ENCODE results near the gene NRXN3.

Gene NRXN3

GRCh38 chr14:78335531-78335930 is 165.4 kb downstream of the NRXN3 start:
- Mint-ChIP-seq H3K4me3 (no peak overlapping the region), H3K27ac (no peak overlapping the region), H3K9me3 (no peaks in the 10 kb centered on the region), H3K27me3 (ENCODE audit: low read depth) (no peaks in the 10 kb centered on the region), H3K4me1 (ENCODE audit: low read depth) (no peaks in the 10 kb centered on the region), H3K36me3 (ENCODE audit: low read depth) (no peaks in the 10 kb centered on the region)
- DNase-seq (ENCODE audit: low spot score): no peak

GRCh38 chr14:78340250-78340649 is 170.1 kb downstream of the NRXN3 start:
- no peaks in the 10 kb centered on the region for H3K27me3 Mint-ChIP-seq (ENCODE audit: low read depth)
- no peak overlapping the region for H3K27ac Mint-ChIP-seq
- H3K4me1 Mint-ChIP-seq (ENCODE audit: low read depth): no peaks in the 10 kb centered on the region
- DNase-seq (ENCODE audit: low spot score): no peak
- H3K9me3 Mint-ChIP-seq: no peaks in the 10 kb centered on the region
- H3K4me3 Mint-ChIP-seq: no peak overlapping the region
- H3K36me3 Mint-ChIP-seq (ENCODE audit: low read depth): no peaks in the 10 kb centered on the region

- no peak for DNase-seq (ENCODE audit: low spot score)
- no peaks in the 10 kb centered on the region for H3K4me1 Mint-ChIP-seq (ENCODE audit: low read depth)
These were observed 171.7 kb downstream of the NRXN3 start for GRCh38 chr14:78341827-78342389.

GRCh38 chr14:78342879-78343278 is 172.7 kb downstream of the NRXN3 start:
- H3K36me3 Mint-ChIP-seq (ENCODE audit: low read depth): no peaks in the 10 kb centered on the region
- no peak overlapping the region for H3K4me3 Mint-ChIP-seq
- no peak for DNase-seq (ENCODE audit: low spot score)
- no peaks in the 10 kb centered on the region for H3K27me3 Mint-ChIP-seq (ENCODE audit: low read depth)
- no peaks in the 10 kb centered on the region for H3K4me1 Mint-ChIP-seq (ENCODE audit: low read depth)
- H3K9me3 Mint-ChIP-seq: no peaks in the 10 kb centered on the region
- H3K27ac Mint-ChIP-seq: no peak overlapping the region

More at GRCh38 chr14:78341827-78342389, 171.7 kb downstream of the NRXN3 start:
- no peaks in the 10 kb centered on the region for H3K36me3 Mint-ChIP-seq (ENCODE audit: low read depth)
- H3K9me3 Mint-ChIP-seq: no peaks in the 10 kb centered on the region
- no peak overlapping the region for H3K27ac Mint-ChIP-seq
- no peak overlapping the region for H3K4me3 Mint-ChIP-seq
- H3K27me3 Mint-ChIP-seq (ENCODE audit: low read depth): no peaks in the 10 kb centered on the region

GRCh38 chr14:78344290-78344689 is 174.1 kb downstream of the NRXN3 start:
- no peak for DNase-seq (ENCODE audit: low spot score)
- no peaks in the 10 kb centered on the region for H3K36me3 Mint-ChIP-seq (ENCODE audit: low read depth)
- H3K27me3 Mint-ChIP-seq (ENCODE audit: low read depth): no peaks in the 10 kb centered on the region
- no peaks in the 10 kb centered on the region for H3K9me3 Mint-ChIP-seq
- H3K4me1 Mint-ChIP-seq (ENCODE audit: low read depth): no peaks in the 10 kb centered on the region
- no peak overlapping the region for H3K4me3 Mint-ChIP-seq
- no peak overlapping the region for H3K27ac Mint-ChIP-seq

- H3K4me3 Mint-ChIP-seq: no peak overlapping the region
- no peaks in the 10 kb centered on the region for H3K9me3 Mint-ChIP-seq
- no peak overlapping the region for H3K27ac Mint-ChIP-seq
- no peak for DNase-seq (ENCODE audit: low spot score)
- H3K36me3 Mint-ChIP-seq (ENCODE audit: low read depth): no peaks in the 10 kb centered on the region
- no peaks in the 10 kb centered on the region for H3K27me3 Mint-ChIP-seq (ENCODE audit: low read depth)
- no peaks in the 10 kb centered on the region for H3K4me1 Mint-ChIP-seq (ENCODE audit: low read depth)
These were observed 175.1 kb downstream of the NRXN3 start for GRCh38 chr14:78345131-78345744.

GRCh38 chr14:78346747-78347146 is 176.6 kb downstream of the NRXN3 start:
- no peak for DNase-seq (ENCODE audit: low spot score)
- no peaks in the 10 kb centered on the region for H3K27me3 Mint-ChIP-seq (ENCODE audit: low read depth)
- no peak overlapping the region for H3K27ac Mint-ChIP-seq

GRCh38 chr14:78355109-78355508 is 184.9 kb downstream of the NRXN3 start:
- no peak for DNase-seq (ENCODE audit: low spot score)
- H3K4me1 Mint-ChIP-seq (ENCODE audit: low read depth): no peaks in the 10 kb centered on the region
- H3K9me3 Mint-ChIP-seq: no peaks in the 10 kb centered on the region
- H3K27ac Mint-ChIP-seq: no peak overlapping the region
- no peaks in the 10 kb centered on the region for H3K27me3 Mint-ChIP-seq (ENCODE audit: low read depth)
- no peaks in the 10 kb centered on the region for H3K36me3 Mint-ChIP-seq (ENCODE audit: low read depth)
- no peak overlapping the region for H3K4me3 Mint-ChIP-seq

More at GRCh38 chr14:78346747-78347146, 176.6 kb downstream of the NRXN3 start:
- H3K4me1 Mint-ChIP-seq (ENCODE audit: low read depth): no peaks in the 10 kb centered on the region
- no peaks in the 10 kb centered on the region for H3K36me3 Mint-ChIP-seq (ENCODE audit: low read depth)
- H3K4me3 Mint-ChIP-seq: no peak overlapping the region
- H3K9me3 Mint-ChIP-seq: no peaks in the 10 kb centered on the region

- no peak for DNase-seq (ENCODE audit: low spot score)
- Mint-ChIP-seq H3K27me3 (ENCODE audit: low read depth) (no peaks in the 10 kb centered on the region), H3K4me3 (no peak overlapping the region), H3K9me3 (no peaks in the 10 kb centered on the region), H3K36me3 (ENCODE audit: low read depth) (no peaks in the 10 kb centered on the region), H3K4me1 (ENCODE audit: low read depth) (no peaks in the 10 kb centered on the region), H3K27ac (no peak overlapping the region)
These were observed 186.2 kb downstream of the NRXN3 start for GRCh38 chr14:78356391-78356790.

- H3K4me1 Mint-ChIP-seq (ENCODE audit: low read depth): no peaks in the 10 kb centered on the region
- no peaks in the 10 kb centered on the region for H3K9me3 Mint-ChIP-seq
- H3K27ac Mint-ChIP-seq: no peak overlapping the region
- H3K27me3 Mint-ChIP-seq (ENCODE audit: low read depth): no peaks in the 10 kb centered on the region
- H3K4me3 Mint-ChIP-seq: no peak overlapping the region
- H3K36me3 Mint-ChIP-seq (ENCODE audit: low read depth): no peaks in the 10 kb centered on the region
- DNase-seq (ENCODE audit: low spot score): no peak
These were observed 188.4 kb downstream of the NRXN3 start for GRCh38 chr14:78358591-78358990.

GRCh38 chr14:78359581-78359980 is 189.4 kb downstream of the NRXN3 start:
- no peak for DNase-seq (ENCODE audit: low spot score)
- Mint-ChIP-seq H3K4me1 (ENCODE audit: low read depth) (no peaks in the 10 kb centered on the region), H3K27ac (no peak overlapping the region), H3K36me3 (ENCODE audit: low read depth) (no peaks in the 10 kb centered on the region), H3K9me3 (no peaks in the 10 kb centered on the region), H3K27me3 (ENCODE audit: low read depth) (no peaks in the 10 kb centered on the region), H3K4me3 (no peak overlapping the region)

GRCh38 chr14:78363008-78363407 is 192.8 kb downstream of the NRXN3 start:
- Mint-ChIP-seq H3K27me3 (ENCODE audit: low read depth) (no peaks in the 10 kb centered on the region), H3K27ac (no peak overlapping the region), H3K9me3 (no peaks in the 10 kb centered on the region), H3K36me3 (ENCODE audit: low read depth) (no peaks in the 10 kb centered on the region), H3K4me3 (no peak overlapping the region), H3K4me1 (ENCODE audit: low read depth) (no peaks in the 10 kb centered on the region)
- DNase-seq (ENCODE audit: low spot score): no peak

- H3K4me3 Mint-ChIP-seq: no peak overlapping the region
- no peaks in the 10 kb centered on the region for H3K27me3 Mint-ChIP-seq (ENCODE audit: low read depth)
- H3K36me3 Mint-ChIP-seq (ENCODE audit: low read depth): no peaks in the 10 kb centered on the region
- H3K9me3 Mint-ChIP-seq: no peaks in the 10 kb centered on the region
- H3K4me1 Mint-ChIP-seq (ENCODE audit: low read depth): no peaks in the 10 kb centered on the region
- DNase-seq (ENCODE audit: low spot score): no peak
- no peak overlapping the region for H3K27ac Mint-ChIP-seq
These were observed 197.2 kb downstream of the NRXN3 start for GRCh38 chr14:78367355-78367754.

GRCh38 chr14:78383060-78383459 is 212.9 kb downstream of the NRXN3 start:
- Mint-ChIP-seq H3K9me3 (no peaks in the 10 kb centered on the region), H3K36me3 (ENCODE audit: low read depth) (no peaks in the 10 kb centered on the region), H3K27me3 (ENCODE audit: low read depth) (no peaks in the 10 kb centered on the region), H3K27ac (no peak overlapping the region), H3K4me1 (ENCODE audit: low read depth) (no peaks in the 10 kb centered on the region), H3K4me3 (no peak overlapping the region)
- DNase-seq (ENCODE audit: low spot score): no peak

- Mint-ChIP-seq H3K9me3 (no peaks in the 10 kb centered on the region), H3K4me3 (no peak overlapping the region), H3K4me1 (ENCODE audit: low read depth) (no peaks in the 10 kb centered on the region), H3K36me3 (ENCODE audit: low read depth) (no peaks in the 10 kb centered on the region), H3K27ac (no peak overlapping the region), H3K27me3 (ENCODE audit: low read depth) (no peaks in the 10 kb centered on the region)
- DNase-seq (ENCODE audit: low spot score): no peak
These were observed 228.0 kb downstream of the NRXN3 start for GRCh38 chr14:78398216-78398615.
